Type B pancreatic cell (in vitro differentiated cells): Measurements from ENCODE around the gene HCAR1. TPM values are rescaled to one million over a fixed set of nuclear protein-coding genes. Genes with fewer than 3 reads are reported as not detected.
"Not testable (repeated sequence)": the region's sequence is repeated elsewhere in the genome, so short reads cannot be mapped to it uniquely, and the experiment has no call there.

ENCODE experiments used
- DNase-seq: peaks from one replicate; pipeline ENCODE4 v3.0.0; 2021; ENCODE audit warnings: mixed read lengths; ENCODE audit not compliant: unreplicated experiment; ENCODE audit errors: extremely low spot score
- H3K27ac Mint-ChIP-seq: 2 replicates; pipeline ENCODE4 v1.8.0; 2021; ENCODE audit warnings: mild to moderate bottlenecking, mixed read lengths
- H3K27me3 Mint-ChIP-seq: 2 replicates; pipeline ENCODE4 v1.8.0; 2021; ENCODE audit warnings: mixed read lengths
- H3K36me3 Mint-ChIP-seq: 2 replicates; pipeline ENCODE4 v1.8.0; 2021; ENCODE audit warnings: mixed read lengths
- H3K4me1 Mint-ChIP-seq: one replicate; pipeline ENCODE4 v1.8.0; 2021; ENCODE audit warnings: mixed read lengths; ENCODE audit not compliant: unreplicated experiment
- H3K4me3 Mint-ChIP-seq: 2 replicates; pipeline ENCODE4 v1.8.0; 2021; ENCODE audit warnings: mild to moderate bottlenecking, mixed read lengths
- H3K9me3 Mint-ChIP-seq: 2 replicates; pipeline ENCODE4 v1.8.0; 2021; ENCODE audit warnings: mixed read lengths
- long read RNA-seq: library from polyadenylated mRNA; unstranded; transcript quantifications from one replicate; pipeline ENCODE4 v2.0.0, GENCODE V29; 2020
- total RNA-seq: library from RNA; stranded (reverse); gene quantifications from 2 replicates; pipeline ENCODE4 v1.2.1, GENCODE V29; 2021; ENCODE audit warnings: low replicate concordance
- TF ChIP-seq, protein P1 (sequence below): fragments of 200-600 bp; sonication (generic); conservative IDR thresholded peaks from 2 replicates; pipeline ENCODE4 v1.5.0; 2021; ENCODE audit warnings: antibody characterized with exemption, mild to moderate bottlenecking

The HCAR1 gene, protein sequence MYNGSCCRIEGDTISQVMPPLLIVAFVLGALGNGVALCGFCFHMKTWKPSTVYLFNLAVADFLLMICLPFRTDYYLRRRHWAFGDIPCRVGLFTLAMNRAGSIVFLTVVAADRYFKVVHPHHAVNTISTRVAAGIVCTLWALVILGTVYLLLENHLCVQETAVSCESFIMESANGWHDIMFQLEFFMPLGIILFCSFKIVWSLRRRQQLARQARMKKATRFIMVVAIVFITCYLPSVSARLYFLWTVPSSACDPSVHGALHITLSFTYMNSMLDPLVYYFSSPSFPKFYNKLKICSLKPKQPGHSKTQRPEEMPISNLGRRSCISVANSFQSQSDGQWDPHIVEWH
- total RNA-seq = 5.0 and 7.4 TPM in 2 replicates
- long read RNA-seq, partial matches to known transcripts = 0 of 3 reads
- long read RNA-seq, other reads (novel, unspliced or antisense) = 3 of 3 reads

DNA sequence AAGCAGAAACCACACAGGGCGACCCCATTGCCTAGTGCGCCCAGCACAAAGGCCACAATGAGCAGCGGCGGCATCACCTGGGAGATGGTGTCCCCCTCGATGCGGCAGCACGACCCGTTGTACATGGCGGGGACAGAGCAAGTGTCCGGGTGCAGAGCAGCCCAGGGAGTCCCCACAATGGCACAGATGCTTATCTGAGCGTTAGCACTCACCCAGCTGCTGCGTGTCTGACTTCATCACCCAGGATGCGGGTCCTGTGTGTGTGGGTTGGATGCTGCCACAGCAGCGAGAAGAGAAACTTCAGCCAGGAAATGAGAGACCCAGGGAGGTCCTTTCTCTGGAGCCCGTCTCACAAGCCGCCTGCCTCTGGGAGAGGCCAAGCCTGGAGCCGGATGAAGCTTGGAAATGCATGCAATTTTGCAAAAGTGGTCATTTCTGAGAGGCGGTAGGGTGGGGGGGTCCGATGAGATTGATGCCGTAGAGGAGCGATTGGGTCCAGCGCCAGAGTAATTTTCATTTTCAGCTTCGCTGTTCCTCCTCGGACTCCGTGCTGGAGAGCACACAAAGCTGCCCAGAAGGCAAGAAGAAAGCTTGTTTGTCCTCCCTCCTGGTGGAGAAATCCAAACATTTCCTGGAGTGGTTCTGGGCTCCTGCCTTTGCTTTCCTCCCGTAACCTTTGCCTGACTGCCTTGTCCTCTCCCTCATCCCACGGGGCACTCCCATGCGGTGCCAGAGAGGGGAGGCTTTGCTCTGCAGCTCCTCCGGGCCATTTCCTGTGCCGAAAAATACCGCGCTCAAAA, at the start of gene HCAR1:
Gene HCAR1, minus strand, starts transcription at position 630 of the 800 bp plus-strand sequence. Its CDS starts 505 bp downstream, at position 125.
- no peak for DNase-seq
- Mint-ChIP-seq H3K9me3 (no peaks in the 10 kb centered on the region), H3K36me3 (no peaks in the 10 kb centered on the region), H3K4me3 (peak within 1 kb of the TSS; percentile 48), H3K27me3 (no peaks in the 10 kb centered on the region), H3K4me1 (peaks cover 28% of the 10 kb centered on the region), H3K27ac (peak within 1 kb of the TSS; percentile 84)
- TF ChIP-seq, protein P1, sequence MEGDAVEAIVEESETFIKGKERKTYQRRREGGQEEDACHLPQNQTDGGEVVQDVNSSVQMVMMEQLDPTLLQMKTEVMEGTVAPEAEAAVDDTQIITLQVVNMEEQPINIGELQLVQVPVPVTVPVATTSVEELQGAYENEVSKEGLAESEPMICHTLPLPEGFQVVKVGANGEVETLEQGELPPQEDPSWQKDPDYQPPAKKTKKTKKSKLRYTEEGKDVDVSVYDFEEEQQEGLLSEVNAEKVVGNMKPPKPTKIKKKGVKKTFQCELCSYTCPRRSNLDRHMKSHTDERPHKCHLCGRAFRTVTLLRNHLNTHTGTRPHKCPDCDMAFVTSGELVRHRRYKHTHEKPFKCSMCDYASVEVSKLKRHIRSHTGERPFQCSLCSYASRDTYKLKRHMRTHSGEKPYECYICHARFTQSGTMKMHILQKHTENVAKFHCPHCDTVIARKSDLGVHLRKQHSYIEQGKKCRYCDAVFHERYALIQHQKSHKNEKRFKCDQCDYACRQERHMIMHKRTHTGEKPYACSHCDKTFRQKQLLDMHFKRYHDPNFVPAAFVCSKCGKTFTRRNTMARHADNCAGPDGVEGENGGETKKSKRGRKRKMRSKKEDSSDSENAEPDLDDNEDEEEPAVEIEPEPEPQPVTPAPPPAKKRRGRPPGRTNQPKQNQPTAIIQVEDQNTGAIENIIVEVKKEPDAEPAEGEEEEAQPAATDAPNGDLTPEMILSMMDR = no peak

DNA sequence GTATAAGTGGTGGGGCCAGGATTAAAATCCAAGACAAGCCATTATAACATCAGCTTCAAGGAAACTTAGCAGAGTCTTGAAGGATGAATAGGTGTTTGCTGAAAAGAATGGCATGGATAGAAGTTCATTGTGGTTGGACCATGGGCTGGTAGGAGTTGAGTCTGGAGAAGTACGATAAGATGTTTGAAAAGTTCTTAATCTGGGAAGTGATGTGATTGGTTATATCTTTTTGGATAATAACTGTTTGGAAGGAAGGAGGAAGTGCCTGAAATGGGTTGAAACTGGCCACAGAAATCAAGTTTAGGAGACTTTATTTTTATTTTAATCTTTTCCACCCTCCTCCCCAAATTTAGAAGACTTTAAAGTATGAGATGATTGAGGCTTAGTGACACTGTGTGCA, 26.9 kb upstream of the HCAR1 start:
- H3K36me3 Mint-ChIP-seq = peaks cover 42% of the 10 kb centered on the region
- TF ChIP-seq, protein P1 = no peak
- H3K4me1 Mint-ChIP-seq = peaks cover 15% of the 10 kb centered on the region
- no peak for DNase-seq
- H3K9me3 Mint-ChIP-seq = no peaks in the 10 kb centered on the region
- H3K27me3 Mint-ChIP-seq = no peaks in the 10 kb centered on the region
- H3K4me3 Mint-ChIP-seq = no peak overlapping the region
- no peak overlapping the region for H3K27ac Mint-ChIP-seq

DNA sequence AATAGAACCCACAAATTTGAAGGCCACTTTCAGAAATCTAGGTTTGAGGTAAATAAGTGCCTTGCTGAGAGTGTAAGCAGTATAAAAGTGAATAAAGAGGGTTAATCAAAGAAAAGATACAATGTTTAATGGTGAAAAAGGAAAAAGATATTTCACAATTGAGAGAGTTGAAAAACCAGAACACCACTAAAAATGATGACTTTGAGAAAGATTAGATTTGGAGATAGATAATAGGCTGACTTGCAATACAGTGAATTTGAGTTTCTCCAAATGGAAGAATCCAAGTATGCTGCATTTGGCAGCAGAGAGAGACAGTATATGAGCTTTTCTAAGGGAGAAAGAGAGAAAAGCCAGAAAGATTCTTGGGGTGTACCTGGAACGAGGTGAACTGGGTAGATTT, 24.1 kb upstream of the HCAR1 start:
- H3K36me3 Mint-ChIP-seq = peaks cover 36% of the 10 kb centered on the region
- H3K4me1 Mint-ChIP-seq = peaks cover 35% of the 10 kb centered on the region
- peak overlapping the region; percentile 98 for H3K27ac Mint-ChIP-seq
- peaks cover 4% of the 10 kb centered on the region for H3K9me3 Mint-ChIP-seq
- no peaks in the 10 kb centered on the region for H3K27me3 Mint-ChIP-seq
- TF ChIP-seq, protein P1 = no peak
- peak overlapping the region; percentile 96 for H3K4me3 Mint-ChIP-seq
- DNase-seq = no peak

DNA sequence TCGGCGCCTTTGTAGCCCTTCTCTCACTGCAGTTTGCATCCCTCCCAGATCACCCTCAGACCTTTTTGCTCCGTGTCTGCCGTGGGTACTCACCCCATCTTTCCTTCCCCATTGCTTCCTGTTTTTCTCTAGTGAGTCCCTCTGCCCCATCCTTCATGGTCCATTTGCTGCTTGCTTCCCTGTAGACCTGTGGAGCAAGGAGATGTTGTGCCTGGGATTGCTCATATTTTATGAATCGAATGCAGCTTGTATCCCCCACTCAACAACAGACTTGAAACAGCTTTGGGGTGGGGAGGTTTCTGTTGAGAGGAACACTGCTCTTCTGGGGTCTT, 22.6 kb upstream of the HCAR1 start:
- Mint-ChIP-seq H3K4me3 (peak overlapping the region; percentile 96), H3K9me3 (peaks cover 4% of the 10 kb centered on the region), H3K27me3 (no peaks in the 10 kb centered on the region), H3K36me3 (peaks cover 34% of the 10 kb centered on the region), H3K4me1 (peaks cover 39% of the 10 kb centered on the region), H3K27ac (peak overlapping the region; percentile 98)
- no peak for DNase-seq
- TF ChIP-seq, protein P1 = no peak

DNA sequence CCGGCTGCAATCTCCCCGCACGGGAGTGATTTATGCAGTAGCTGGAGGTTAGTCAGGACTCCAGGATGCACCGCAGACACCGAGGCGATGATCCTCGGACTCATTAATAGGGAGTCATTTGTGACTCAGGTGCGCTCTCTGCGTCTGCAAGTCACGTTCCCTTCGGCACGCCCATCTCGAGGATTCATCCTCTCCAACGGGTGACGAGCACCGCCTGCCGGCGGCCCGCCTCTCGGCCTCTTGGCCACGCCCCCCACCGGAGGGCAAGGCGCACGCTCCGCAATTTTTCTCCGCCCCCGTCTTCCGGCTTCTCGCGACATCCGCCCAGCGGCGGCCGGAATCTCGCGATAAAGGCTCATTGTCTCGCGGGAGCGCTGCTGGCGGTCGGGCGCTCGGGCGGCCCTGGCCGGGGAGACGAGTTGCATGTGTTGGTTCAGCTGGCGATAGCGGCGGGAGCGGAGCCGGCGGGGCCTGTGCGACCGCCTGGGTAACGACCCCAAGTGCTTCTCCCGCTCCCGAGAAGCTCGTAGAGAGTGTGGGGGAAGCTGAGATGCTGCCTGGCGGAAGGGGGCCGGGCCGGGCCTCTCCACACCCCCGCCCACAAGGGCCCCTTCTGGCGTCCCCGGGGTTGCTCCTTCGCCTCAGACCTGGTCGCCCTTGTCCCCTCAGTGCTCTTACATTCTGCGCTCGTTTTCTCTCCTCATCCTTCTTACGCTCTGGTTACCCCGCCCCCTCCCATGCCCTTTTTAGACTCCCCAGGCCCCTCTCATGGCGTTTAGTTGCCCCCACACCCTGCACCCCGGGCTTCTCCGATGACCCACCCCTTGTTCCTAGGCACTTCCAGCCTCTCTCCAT, 22.0 kb upstream of the HCAR1 start, which contains the start of gene DENR:
Gene DENR, plus strand, starts transcription at position 361 of the 855 bp plus-strand sequence. CDS start 878 bp downstream, outside the sequence.
- Mint-ChIP-seq H3K27ac (peak within 1 kb of the TSS; percentile 98), H3K4me3 (peak within 1 kb of the TSS; percentile 96), H3K4me1 (peaks cover 39% of the 10 kb centered on the region), H3K36me3 (peaks cover 33% of the 10 kb centered on the region), H3K9me3 (peaks cover 4% of the 10 kb centered on the region), H3K27me3 (no peaks in the 10 kb centered on the region)
- TF ChIP-seq, protein P1 = peak; percentile 76
- DNase-seq = peak; percentile 100

DNA sequence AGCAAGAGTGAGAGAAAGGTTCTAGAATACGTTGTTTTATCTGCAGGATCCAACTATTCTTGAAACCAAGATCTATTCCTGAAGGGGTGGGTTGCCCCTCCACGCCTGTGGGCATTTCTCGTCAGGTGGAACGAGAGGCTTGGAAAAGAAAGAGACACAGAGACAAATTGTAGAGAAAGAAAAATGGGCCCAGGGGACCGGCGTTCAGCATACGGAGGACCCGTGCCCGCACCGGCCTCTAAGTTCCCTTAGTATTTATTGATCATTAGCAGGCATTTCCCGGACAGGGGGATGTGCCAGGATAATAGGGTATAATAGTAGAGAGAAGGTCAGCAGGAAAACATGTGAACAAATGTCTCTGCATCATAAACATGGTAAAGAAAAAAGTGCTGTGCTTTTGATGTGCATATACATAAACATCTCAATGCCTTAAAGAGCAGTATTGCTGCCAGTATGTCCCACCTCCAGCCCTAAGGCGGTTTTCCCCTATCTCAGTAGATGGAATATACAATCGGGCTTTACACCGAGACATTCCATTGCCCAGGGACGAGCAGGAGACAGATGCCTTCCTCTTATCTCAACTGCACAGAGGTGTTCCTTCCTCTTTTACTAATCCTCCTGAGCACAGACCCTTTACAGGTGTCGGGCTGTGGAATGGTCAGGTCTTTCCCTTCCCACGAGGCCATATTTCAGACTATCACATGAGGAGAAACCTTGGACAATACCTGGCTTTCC, 20.3 kb upstream of the HCAR1 start:
- peaks cover 18% of the 10 kb centered on the region for H3K36me3 Mint-ChIP-seq
- not testable (repeated sequence) for H3K9me3 Mint-ChIP-seq, DNase-seq, H3K27me3 Mint-ChIP-seq
- H3K4me1 Mint-ChIP-seq = peaks cover 39% of the 10 kb centered on the region
- peak overlapping the region; percentile 98 for H3K27ac Mint-ChIP-seq
- peak overlapping the region; percentile 96 for H3K4me3 Mint-ChIP-seq
